Natural killer cell (primary cell): ENCODE results near the gene PANX2. TPM values are rescaled to one million over a fixed set of nuclear protein-coding genes. Genes with fewer than 3 reads are reported as not detected.

Experiments used
- ATAC-seq, 3 donors: fragments of 150-1000 bp in 2 of 3; fragments of 200-7000 bp in 1 of 3; cut with Tn5 transposase; 1 replicate in 1 of 3; 2 replicates in 2 of 3; pipeline ENCODE4 v1.10.0; 2021; ENCODE audit warnings: mild to moderate bottlenecking in 2 of 3, moderate library complexity in 2 of 3
- DNase-seq, 2 donors: peaks; one replicate each; pipeline versions ENCODE4 v3.0.0 to v3.0.0-alpha.2; 2013 to 2021; ENCODE audit warnings: mixed read lengths in 1 of 2
- H3K27ac ChIP-seq: one replicate; pipeline ENCODE4 v1.5.1; 2013; ENCODE audit warnings: mild to moderate bottlenecking, low read length
- H3K27me3 ChIP-seq: one replicate; pipeline ENCODE4 v1.6.1; 2013; ENCODE audit warnings: low read length; ENCODE audit not compliant: control insufficient read depth, insufficient read depth
- H3K36me3 ChIP-seq: one replicate; pipeline ENCODE4 v1.6.1; 2013; ENCODE audit warnings: low read length; ENCODE audit not compliant: control insufficient read depth, insufficient read depth
- H3K4me1 ChIP-seq: one replicate; pipeline ENCODE4 v1.6.1; 2013; ENCODE audit warnings: low read length; ENCODE audit not compliant: control insufficient read depth, insufficient read depth
- H3K4me3 ChIP-seq: one replicate; pipeline ENCODE4 v1.5.1; 2013; ENCODE audit warnings: low read length
- H3K9me3 ChIP-seq: one replicate; pipeline ENCODE4 v1.6.1; 2013; ENCODE audit warnings: low read length; ENCODE audit not compliant: control insufficient read depth, insufficient read depth
- H3K27ac Mint-ChIP-seq, 2 donors: one replicate each; pipeline ENCODE4 v1.8.0; 2022; ENCODE audit warnings: mild to moderate bottlenecking in 2 of 2, mixed read lengths in 2 of 2, moderate library complexity in 1 of 2
- H3K27me3 Mint-ChIP-seq, 2 donors: one replicate each; pipeline ENCODE4 v1.8.0; 2022; ENCODE audit warnings: low read depth in 2 of 2, mixed read lengths in 2 of 2
- H3K36me3 Mint-ChIP-seq: one replicate; pipeline ENCODE4 v1.8.0; 2022; ENCODE audit warnings: mixed read lengths
- H3K4me1 Mint-ChIP-seq, 2 donors: one replicate each; pipeline ENCODE4 v1.8.0; 2022; ENCODE audit warnings: mixed read lengths in 2 of 2
- H3K4me3 Mint-ChIP-seq: one replicate; pipeline ENCODE4 v1.8.0; 2022; ENCODE audit warnings: mild to moderate bottlenecking, moderate library complexity, mixed read lengths
- H3K9me3 Mint-ChIP-seq, 2 donors: one replicate each; pipeline ENCODE4 v1.8.0; 2022; ENCODE audit warnings: mixed read lengths in 2 of 2
- CTCF ChIP-seq: fragments of 200-600 bp; IDR thresholded peaks from one replicate; pipeline ENCODE4 v1.8.0; 2022; ENCODE audit warnings: antibody characterized with exemption
- WGBS: methylation state at CpG from one replicate; pipeline ENCODE4 v1.1.7; 2013; ENCODE audit warnings: missing lambda C conversion rate; ENCODE audit not compliant: insufficient coverage; 5-methylcytosine and 5-hydroxymethylcytosine counted together
- intact Hi-C: fragments of 100-400 bp; cut with micrococcal nuclease; formaldehyde crosslinking; loops from one replicate; pipeline ENCODE4 v1.14.2; 2022
- total RNA-seq, 4 donors: library from RNA; stranded (reverse); fragments of 120-200 nt in 1 of 4; gene quantifications; one replicate each; pipeline versions ENCODE4 v1.2.3 to v1.2.4, GENCODE V29; 2013 to 2022

The PANX2 gene
- 1 to 10 TPM in 1 of 3 donors, under 1 TPM in 2; 0.16 to 3.4 (median 0.27) TPM for total RNA-seq
- not detected for total RNA-seq (2013)

GRCh38 chr22:50170453-50171318 lies at the start of gene PANX2:
Gene PANX2, plus strand, starts transcription at chr22:50170731. Its CDS starts 0 bp downstream, at chr22:50170731.
- no peak for TF ChIP-seq CTCF
- peak within 1 kb of the TSS; percentile 81 for H3K4me3 Mint-ChIP-seq
- H3K9me3 Mint-ChIP-seq = no peaks in the 10 kb centered on the region
- no peak within 1 kb of the TSS for H3K4me3 ChIP-seq
- H3K27me3 ChIP-seq = peaks cover 19% of the 10 kb centered on the region
- H3K27me3 Mint-ChIP-seq = peaks cover 25 to 33% of the 10 kb centered on the region in 2 donors
- H3K27ac ChIP-seq = no peak within 1 kb of the TSS
- H3K27ac Mint-ChIP-seq = peak within 1 kb of the TSS in 1 of 2 donors; percentile 84
- peaks cover 5% of the 10 kb centered on the region for H3K4me1 ChIP-seq
- peaks cover 0 to 14% of the 10 kb centered on the region in 2 donors for H3K4me1 Mint-ChIP-seq
- no peaks in the 10 kb centered on the region for H3K36me3 Mint-ChIP-seq
- DNase-seq (no peak), ATAC-seq (peak in 2 of 3 donors; percentile 10 to 18)
- intact Hi-C loops = no loop called here
- no peaks in the 10 kb centered on the region for H3K36me3 ChIP-seq
- no peaks in the 10 kb centered on the region for H3K9me3 ChIP-seq
- 19% methylated on average over 96 of the region's 105 CpGs for WGBS

- H3K4me1 ChIP-seq = no peaks in the 10 kb centered on the region
- no peaks in the 10 kb centered on the region for H3K36me3 ChIP-seq
- intact Hi-C loops = no loop called here
- Mint-ChIP-seq H3K4me1 (no peaks in the 10 kb centered on the region), H3K36me3 (peaks cover 11% of the 10 kb centered on the region), H3K27me3 (peaks cover 0 to 2% of the 10 kb centered on the region in 2 donors), H3K27ac (no peak overlapping the region), H3K4me3 (no peak overlapping the region), H3K9me3 (peaks cover 3 to 9% of the 10 kb centered on the region in 2 donors)
- 83% methylated on average over 11 of the region's 11 CpGs for WGBS
- no peak for TF ChIP-seq CTCF
- H3K9me3 ChIP-seq = peaks cover 8% of the 10 kb centered on the region
- H3K4me3 ChIP-seq = no peak overlapping the region
- no peak for ATAC-seq
- DNase-seq = no peak
- no peaks in the 10 kb centered on the region for H3K27me3 ChIP-seq
- no peak overlapping the region for H3K27ac ChIP-seq
These were observed 49.3 kb upstream of the PANX2 start for GRCh38 chr22:50121202-50121740.

GRCh38 chr22:50123119-50123518 lies 47.4 kb upstream of the PANX2 start:
- no peak overlapping the region for H3K27ac ChIP-seq
- ATAC-seq (no peak), DNase-seq (no peak)
- no peaks in the 10 kb centered on the region for H3K27me3 ChIP-seq
- peaks cover 11% of the 10 kb centered on the region for H3K36me3 Mint-ChIP-seq
- H3K4me1 ChIP-seq = no peaks in the 10 kb centered on the region
- no peak for TF ChIP-seq CTCF
- no peaks in the 10 kb centered on the region for H3K36me3 ChIP-seq
- WGBS = 76% methylated on average over 4 of the region's 4 CpGs
- intact Hi-C loops = no loop called here
- H3K4me1 Mint-ChIP-seq = no peaks in the 10 kb centered on the region
- peaks cover 0 to 2% of the 10 kb centered on the region in 2 donors for H3K27me3 Mint-ChIP-seq
- peaks cover 3 to 9% of the 10 kb centered on the region in 2 donors for H3K9me3 Mint-ChIP-seq
- peaks cover 8% of the 10 kb centered on the region for H3K9me3 ChIP-seq
- H3K27ac Mint-ChIP-seq = no peak overlapping the region
- no peak overlapping the region for H3K4me3 ChIP-seq
- no peak overlapping the region for H3K4me3 Mint-ChIP-seq
